ENCODE measurements around the gene TBC1D16. TPM values are rescaled to one million over a fixed set of nuclear protein-coding genes. Genes with fewer than 3 reads are reported as not detected.

The TBC1D16 gene
- total and polyA plus RNA-seq, 11 donors, result 5.3 to 22.1 (median 17.4) TPM

DNA sequence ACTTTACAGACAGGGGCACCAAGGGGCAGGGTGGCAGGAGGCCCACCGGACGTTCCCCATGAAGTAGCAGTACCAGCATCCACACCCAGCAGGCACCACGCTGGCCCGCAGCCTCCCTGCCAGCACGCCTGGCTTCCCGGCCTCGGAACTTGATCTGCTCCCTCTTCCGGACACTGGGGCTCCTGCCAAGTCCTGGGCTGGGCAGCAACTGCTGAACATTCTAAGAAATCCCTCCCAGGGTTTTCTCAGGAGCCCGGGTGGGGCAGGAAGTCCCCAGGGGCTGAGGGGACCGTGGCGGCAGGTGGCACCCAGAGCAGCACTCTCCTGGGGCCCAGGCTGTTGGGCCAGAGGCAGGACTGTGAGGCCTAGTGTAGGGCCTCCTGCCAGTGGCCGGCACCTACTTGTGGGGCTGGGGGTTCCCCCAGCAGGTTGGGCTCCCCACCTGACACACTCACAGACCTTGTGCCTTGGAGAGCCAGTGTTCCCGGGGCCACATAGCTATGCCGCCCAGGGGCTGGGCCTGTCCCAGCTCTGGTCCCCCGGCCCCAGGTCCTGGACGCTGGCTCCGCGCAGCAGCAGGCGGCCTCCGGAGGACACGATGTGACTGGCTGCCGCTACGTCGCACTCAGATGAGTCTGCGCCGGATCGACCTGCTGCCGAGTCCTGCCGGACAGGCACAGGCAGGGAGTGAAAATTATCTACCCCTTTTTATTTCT lies 110.3 kb downstream of the TBC1D16 start:
- 59 to 63% (median 61%) methylated on average over 25 to 29 of the region's 29 CpGs for WGBS, 4 donors
- Histone ChIP-seq H3K9me3 (no peaks in the 10 kb centered on the region), H3K36me3 (no peaks in the 10 kb centered on the region), H3K4me3 (no peak overlapping the region), H3K27ac (peak overlapping the region in 2 of 12 donors; percentile 13 to 19), H3K27me3 (peaks cover 16 to 91% (median 31%) of the 10 kb centered on the region in 9 donors), H3K4me1 (peaks cover 0 to 15% (median 5%) of the 10 kb centered on the region in 12 donors)
- ATAC-seq (peak; percentile 34 to 77 (median 68)), DNase-seq (peak in 4 of 5 donors; percentile 54 to 74 (median 63))
- TF ChIP-seq CTCF (IDR thresholded peaks at IDR 0.05) (peak in 4 of 12 donors; percentile 8 to 31 (median 12)), POLR2A (IDR thresholded peaks at IDR 0.05) (no peak)
- intact Hi-C loops (cut with DNase I), result no loop called here

- DNase-seq, result no peak
- intact Hi-C loops (cut with DNase I), result loop anchor here in 1 of 10 donors (5.0 kb wide), 1 partner anchor 137 kb away; no protein-coding TSS in a partner anchor
- TF ChIP-seq POLR2A (IDR thresholded peaks at IDR 0.05), result no peak
- TF ChIP-seq CTCF (IDR thresholded peaks at IDR 0.05), result no peak
- H3K9me3 ChIP-seq, result no peaks in the 10 kb centered on the region
- peaks cover 0 to 13% (median 3%) of the 10 kb centered on the region in 12 donors for H3K4me1 ChIP-seq
- H3K4me3 ChIP-seq, result no peak overlapping the region
- no peak overlapping the region for H3K27ac ChIP-seq
- ATAC-seq, result no peak
- H3K36me3 ChIP-seq, result no peaks in the 10 kb centered on the region
- H3K27me3 ChIP-seq, result peaks cover 11 to 93% (median 33%) of the 10 kb centered on the region in 9 donors
- WGBS, 4 donors, result 80 to 88% (median 86%) methylated on average over 3 of the region's 3 CpGs
These were observed 111.1 kb downstream of the TBC1D16 start for GRCh38 chr17:79924639-79924976.

- TF ChIP-seq CTCF (IDR thresholded peaks at IDR 0.05), result peak in 9 of 12 donors; percentile 10 to 45 (median 29)
- TF ChIP-seq POLR2A (IDR thresholded peaks at IDR 0.05), result no peak
- Histone ChIP-seq H3K27ac (no peak overlapping the region), H3K4me1 (peaks cover 0 to 18% (median 7%) of the 10 kb centered on the region in 12 donors), H3K9me3 (no peaks in the 10 kb centered on the region), H3K4me3 (no peak overlapping the region), H3K36me3 (no peaks in the 10 kb centered on the region), H3K27me3 (peaks cover 9 to 93% (median 28%) of the 10 kb centered on the region in 9 donors)
- 71 to 75% (median 74%) methylated on average over 16 of the region's 16 CpGs for WGBS, 4 donors
- DNase-seq, result no peak
- intact Hi-C loops (cut with DNase I), result loop anchor here in 1 of 10 donors (5.0 kb wide), 1 partner anchor 137 kb away; no protein-coding TSS in a partner anchor
- no peak for ATAC-seq
These were observed 111.6 kb downstream of the TBC1D16 start for GRCh38 chr17:79923974-79924638.

DNA sequence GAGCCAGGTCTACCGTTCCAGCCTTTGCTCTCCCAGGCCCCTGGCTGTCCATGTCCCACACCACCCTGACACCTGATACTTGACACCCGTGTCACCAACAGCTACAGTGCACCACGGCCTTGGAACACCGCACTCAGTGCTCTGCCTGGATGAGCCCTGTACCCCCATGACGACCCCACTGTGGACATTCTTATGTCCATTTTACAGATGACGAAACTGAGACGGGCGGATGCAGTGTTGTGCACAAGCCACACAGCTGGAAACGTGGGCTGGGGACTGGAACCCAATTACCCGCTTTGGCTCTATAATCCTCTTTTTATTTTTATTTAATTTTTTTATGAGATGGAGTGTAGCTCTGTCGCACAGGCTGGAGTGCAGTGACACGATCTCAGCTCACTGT lies 112.9 kb downstream of the TBC1D16 start:
- 73 to 85% (median 82%) methylated on average over 12 of the region's 12 CpGs for WGBS, 4 donors
- H3K27ac ChIP-seq, result no peak overlapping the region
- intact Hi-C loops (cut with DNase I), result loop anchor here in 1 of 10 donors (5.0 kb wide), 1 partner anchor 135 kb away; no protein-coding TSS in a partner anchor
- peaks cover 0 to 81% (median 18%) of the 10 kb centered on the region in 9 donors for H3K27me3 ChIP-seq
- H3K4me1 ChIP-seq, result peaks cover 0 to 26% (median 12%) of the 10 kb centered on the region in 12 donors
- H3K36me3 ChIP-seq, result no peaks in the 10 kb centered on the region
- H3K9me3 ChIP-seq, result no peaks in the 10 kb centered on the region
- H3K4me3 ChIP-seq, result no peak overlapping the region
- ATAC-seq (no peak), DNase-seq (no peak)
- no peak for TF ChIP-seq POLR2A (IDR thresholded peaks at IDR 0.05)
